Chondrocyte (in vitro differentiated cells): ENCODE data around the gene PRAMEF12. TPM values are rescaled to one million over a fixed set of nuclear protein-coding genes. Genes with fewer than 3 reads are reported as not detected.
A peak's percentile ranks its signal among the peaks of the same experiment; 100 is the strongest.

Experiments
- DNase-seq: peaks from one replicate; pipeline ENCODE4 v3.0.0; 2021; ENCODE audit warnings: mixed read lengths, low spot score
- H3K27ac Mint-ChIP-seq: one replicate; pipeline ENCODE4 v1.8.0; 2021; ENCODE audit warnings: mild to moderate bottlenecking, moderate library complexity, mixed read lengths; ENCODE audit not compliant: unreplicated experiment
- H3K27me3 Mint-ChIP-seq: 2 replicates; pipeline ENCODE4 v1.8.0; 2021; ENCODE audit warnings: low read depth, mixed read lengths
- H3K36me3 Mint-ChIP-seq: 2 replicates; pipeline ENCODE4 v1.8.0; 2021; ENCODE audit warnings: low read depth, mixed read lengths
- H3K4me1 Mint-ChIP-seq: 2 replicates; pipeline ENCODE4 v1.8.0; 2021; ENCODE audit warnings: low read depth, mild to moderate bottlenecking, mixed read lengths
- H3K4me3 Mint-ChIP-seq: one replicate; pipeline ENCODE4 v1.8.0; 2021; ENCODE audit warnings: mild to moderate bottlenecking, moderate library complexity, mixed read lengths; ENCODE audit not compliant: unreplicated experiment
- H3K9me3 Mint-ChIP-seq: 2 replicates; pipeline ENCODE4 v1.8.0; 2021; ENCODE audit warnings: low read depth, mixed read lengths
- total RNA-seq: library from RNA; stranded (reverse); gene quantifications from 3 replicates; pipeline ENCODE4 v1.2.1, GENCODE V29; 2021
- TF ChIP-seq, protein P1 (sequence below): fragments of 200-600 bp; sonication (generic); IDR thresholded peaks from 2 replicates; pipeline ENCODE4 v1.5.0; 2021; ENCODE audit warnings: antibody characterized with exemption, mild to moderate bottlenecking, moderate library complexity

PRAMEF12 gene
- total RNA-seq, 1 donor from 2014 or later: not detected

GRCh38 chr1:12760256-12760795 lies 13.2 kb upstream of the PRAMEF12 start:
- no peak for DNase-seq
- Mint-ChIP-seq H3K4me3 (no peak overlapping the region), H3K9me3 (no peaks in the 10 kb centered on the region), H3K36me3 (no peaks in the 10 kb centered on the region), H3K27me3 (peaks cover 8% of the 10 kb centered on the region), H3K27ac (no peak overlapping the region), H3K4me1 (no peaks in the 10 kb centered on the region)
- TF ChIP-seq, protein P1, sequence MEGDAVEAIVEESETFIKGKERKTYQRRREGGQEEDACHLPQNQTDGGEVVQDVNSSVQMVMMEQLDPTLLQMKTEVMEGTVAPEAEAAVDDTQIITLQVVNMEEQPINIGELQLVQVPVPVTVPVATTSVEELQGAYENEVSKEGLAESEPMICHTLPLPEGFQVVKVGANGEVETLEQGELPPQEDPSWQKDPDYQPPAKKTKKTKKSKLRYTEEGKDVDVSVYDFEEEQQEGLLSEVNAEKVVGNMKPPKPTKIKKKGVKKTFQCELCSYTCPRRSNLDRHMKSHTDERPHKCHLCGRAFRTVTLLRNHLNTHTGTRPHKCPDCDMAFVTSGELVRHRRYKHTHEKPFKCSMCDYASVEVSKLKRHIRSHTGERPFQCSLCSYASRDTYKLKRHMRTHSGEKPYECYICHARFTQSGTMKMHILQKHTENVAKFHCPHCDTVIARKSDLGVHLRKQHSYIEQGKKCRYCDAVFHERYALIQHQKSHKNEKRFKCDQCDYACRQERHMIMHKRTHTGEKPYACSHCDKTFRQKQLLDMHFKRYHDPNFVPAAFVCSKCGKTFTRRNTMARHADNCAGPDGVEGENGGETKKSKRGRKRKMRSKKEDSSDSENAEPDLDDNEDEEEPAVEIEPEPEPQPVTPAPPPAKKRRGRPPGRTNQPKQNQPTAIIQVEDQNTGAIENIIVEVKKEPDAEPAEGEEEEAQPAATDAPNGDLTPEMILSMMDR: peak; percentile 26

- no peaks in the 10 kb centered on the region for H3K4me1 Mint-ChIP-seq
- TF ChIP-seq, protein P1: no peak
Measured at GRCh38 chr1:12761781-12762180, 11.8 kb upstream of the PRAMEF12 start.

DNA sequence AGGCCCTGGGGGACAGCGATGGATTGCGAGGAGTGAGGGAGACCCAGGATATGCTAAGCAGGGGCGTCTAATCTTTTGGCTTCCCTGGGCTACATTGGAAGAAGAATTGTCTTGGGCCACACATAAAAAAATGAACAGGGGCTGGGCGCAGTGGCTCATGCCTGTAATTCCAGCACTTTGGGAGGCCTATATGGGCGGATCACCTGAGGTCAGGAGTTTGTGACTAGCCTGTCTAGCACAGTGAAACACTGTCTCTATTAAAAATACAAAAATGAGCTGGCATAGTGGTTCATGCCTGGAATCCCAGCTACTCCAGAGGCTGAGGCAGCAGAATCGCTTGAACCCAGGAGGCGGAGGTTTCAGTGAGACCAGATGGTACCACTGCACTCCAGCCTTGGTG lies 10.8 kb upstream of the PRAMEF12 start:
- Mint-ChIP-seq H3K4me1 (no peaks in the 10 kb centered on the region), H3K9me3 (peaks cover 6% of the 10 kb centered on the region), H3K27ac (no peak overlapping the region), H3K4me3 (no peak overlapping the region), H3K27me3 (peaks cover 6% of the 10 kb centered on the region), H3K36me3 (no peaks in the 10 kb centered on the region)
- TF ChIP-seq, protein P1: no peak
- DNase-seq: no peak

More at GRCh38 chr1:12761781-12762180, 11.8 kb upstream of the PRAMEF12 start:
- Mint-ChIP-seq H3K9me3 (peaks cover 1% of the 10 kb centered on the region), H3K27ac (no peak overlapping the region), H3K4me3 (no peak overlapping the region), H3K27me3 (peaks cover 6% of the 10 kb centered on the region), H3K36me3 (no peaks in the 10 kb centered on the region)
- no peak for DNase-seq

- DNase-seq: no peak
- H3K9me3 Mint-ChIP-seq: peaks cover 6% of the 10 kb centered on the region
- no peaks in the 10 kb centered on the region for H3K36me3 Mint-ChIP-seq
- no peak overlapping the region for H3K4me3 Mint-ChIP-seq
- TF ChIP-seq, protein P1: no peak
- H3K27ac Mint-ChIP-seq: no peak overlapping the region
- peaks cover 3% of the 10 kb centered on the region for H3K27me3 Mint-ChIP-seq
- no peaks in the 10 kb centered on the region for H3K4me1 Mint-ChIP-seq
Measured at GRCh38 chr1:12763479-12763878, 10.1 kb upstream of the PRAMEF12 start.

DNA sequence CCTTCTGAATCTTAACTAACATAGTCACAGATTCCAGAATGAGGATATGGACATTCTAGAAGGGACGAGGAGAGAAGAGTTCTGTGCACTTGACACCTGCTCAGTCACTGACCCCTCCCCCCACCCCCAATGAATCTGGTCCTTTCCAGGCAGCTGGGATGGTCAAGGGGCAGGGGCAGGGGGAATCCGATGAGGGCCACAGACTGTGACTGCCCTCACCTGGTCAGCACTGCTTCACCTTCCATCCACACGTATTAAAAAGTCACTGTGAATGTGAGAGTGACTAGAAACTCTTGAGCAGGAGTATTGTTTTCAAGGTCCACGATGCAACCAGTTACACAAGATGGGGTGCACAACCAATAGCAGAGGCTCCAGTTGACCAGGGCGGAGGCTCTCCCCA lies 9.5 kb upstream of the PRAMEF12 start:
- no peaks in the 10 kb centered on the region for H3K4me1 Mint-ChIP-seq

More for the DNA sequence above, 9.5 kb upstream of the PRAMEF12 start:
- TF ChIP-seq, protein P1: no peak
- Mint-ChIP-seq H3K27ac (no peak overlapping the region), H3K4me3 (no peak overlapping the region), H3K27me3 (peaks cover 3% of the 10 kb centered on the region), H3K36me3 (no peaks in the 10 kb centered on the region), H3K9me3 (peaks cover 6% of the 10 kb centered on the region)
- no peak for DNase-seq
